ENCODE data around the gene WDPCP. TPM values are rescaled to one million over a fixed set of nuclear protein-coding genes. Genes with fewer than 3 reads are reported as not detected.

Gene WDPCP
- total RNA-seq = 10 to 100 TPM; 14.0 to 35.5 (median 19.9) TPM
- polyA plus RNA-seq = 1 to 10 TPM in 1 of 3 donors, under 1 TPM in 2; 0.60 to 1.9 (median 0.69) TPM

DNA sequence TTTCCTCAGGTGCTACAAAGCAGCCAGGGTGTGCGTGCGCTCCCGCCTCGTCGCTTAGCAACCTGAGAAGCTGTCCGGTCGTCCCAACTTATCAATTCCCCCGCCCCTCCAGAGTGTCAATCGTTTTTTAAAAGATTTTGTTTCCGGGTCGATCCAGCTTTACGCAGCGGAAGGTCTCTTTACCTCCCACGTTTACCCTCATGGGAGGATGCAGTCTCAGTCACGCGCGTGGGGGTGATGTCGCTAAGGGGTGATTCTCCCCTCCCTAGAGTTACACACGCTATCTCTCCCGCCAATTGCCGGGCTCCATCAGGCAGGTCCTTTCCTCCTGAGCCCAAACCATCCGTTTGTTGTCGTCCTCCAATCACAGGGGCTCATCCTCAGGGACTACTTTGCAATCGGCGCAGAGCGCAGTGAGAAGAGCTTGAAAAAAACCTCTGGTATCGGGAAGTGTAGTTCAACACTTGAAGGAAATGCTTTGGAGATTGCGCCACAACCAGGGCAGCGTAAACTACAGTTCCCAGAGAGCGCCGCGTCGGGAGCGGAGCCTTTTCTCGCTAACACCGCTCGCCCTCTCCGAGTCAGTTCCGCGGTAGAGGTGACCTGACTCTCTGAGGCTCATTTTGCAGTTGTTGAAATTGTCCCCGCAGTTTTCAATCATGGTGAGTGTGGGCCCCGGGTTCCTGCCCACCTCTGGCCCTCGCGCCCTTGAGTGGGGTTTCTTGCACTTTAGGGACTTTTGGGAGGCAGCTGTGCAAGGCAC, at the start of gene WDPCP, which contains the start of gene MDH1:
Gene WDPCP, minus strand, starts transcription at position 93 of the 763 bp plus-strand sequence. CDS start 206 bp downstream, outside the sequence.
Gene MDH1, plus strand, starts transcription at position 579 of the 763 bp plus-strand sequence. Its CDS starts 81 bp downstream, at position 660.
- no peaks in the 10 kb centered on the region for H3K27me3 ChIP-seq
- TF ChIP-seq POLR2A (IDR thresholded peaks at IDR 0.05) (peak; percentile 90 to 94), POLR2AphosphoS5 (IDR thresholded peaks at IDR 0.05) (peak; percentile 96 to 99 (median 98)), EP300 (IDR thresholded peaks at IDR 0.05) (no peak), CTCF (IDR thresholded peaks at IDR 0.05) (no peak)
- peaks cover 0 to 5% (median 0%) of the 10 kb centered on the region in 4 donors for H3K36me3 ChIP-seq
- no peaks in the 10 kb centered on the region for H3K9me3 ChIP-seq
- peak within 1 kb of the TSS; percentile 82 to 84 (median 83) for H3K4me3 ChIP-seq
- WGBS, 2 donors = 0% methylated on average over 44 of the region's 44 CpGs
- H3K4me1 ChIP-seq = peaks cover 0 to 45% (median 41%) of the 10 kb centered on the region in 4 donors
- peak within 1 kb of the TSS; percentile 84 to 92 (median 90) for H3K27ac ChIP-seq
- intact Hi-C loops (cut with DNase I) = loop anchor here (5.0 kb wide), 1 partner anchor 254 kb away; the partner anchor contains the start of gene UGP2
- DNase-seq = peak; percentile 97

- Histone ChIP-seq H3K4me1 (no peaks in the 10 kb centered on the region), H3K36me3 (no peaks in the 10 kb centered on the region), H3K9me3 (peaks cover 0 to 27% (median 8%) of the 10 kb centered on the region in 4 donors), H3K27ac (no peak overlapping the region), H3K4me3 (no peak overlapping the region), H3K27me3 (no peaks in the 10 kb centered on the region)
- WGBS, 2 donors = 95 to 96% methylated on average over 2 of the region's 2 CpGs
- intact Hi-C loops (cut with DNase I) = no loop called here
- TF ChIP-seq POLR2A (IDR thresholded peaks at IDR 0.05) (no peak), EP300 (IDR thresholded peaks at IDR 0.05) (no peak), POLR2AphosphoS5 (IDR thresholded peaks at IDR 0.05) (no peak), CTCF (IDR thresholded peaks at IDR 0.05) (no peak)
- no peak for DNase-seq
Measured at GRCh38 chr2:63632382-63632781, 44.1 kb upstream of the WDPCP start.

GRCh38 chr2:63631501-63631900, 43.2 kb upstream of the WDPCP start:
- H3K27ac ChIP-seq = no peak overlapping the region
- H3K4me1 ChIP-seq = no peaks in the 10 kb centered on the region
- no peak for DNase-seq
- 63 to 86% methylated on average over 1 of the region's 1 CpG for WGBS, 2 donors
- H3K9me3 ChIP-seq = peaks cover 0 to 27% (median 8%) of the 10 kb centered on the region in 4 donors
- H3K27me3 ChIP-seq = no peaks in the 10 kb centered on the region
- intact Hi-C loops (cut with DNase I) = no loop called here
- TF ChIP-seq POLR2AphosphoS5 (IDR thresholded peaks at IDR 0.05) (no peak), POLR2A (IDR thresholded peaks at IDR 0.05) (no peak), EP300 (IDR thresholded peaks at IDR 0.05) (no peak), CTCF (IDR thresholded peaks at IDR 0.05) (no peak)
- H3K36me3 ChIP-seq = no peaks in the 10 kb centered on the region
- H3K4me3 ChIP-seq = no peak overlapping the region

GRCh38 chr2:63628403-63628942, 40.2 kb upstream of the WDPCP start:
- no peak for TF ChIP-seq EP300 (IDR thresholded peaks at IDR 0.05)
- TF ChIP-seq POLR2AphosphoS5 (IDR thresholded peaks at IDR 0.05) = no peak
- no peak for TF ChIP-seq POLR2A (IDR thresholded peaks at IDR 0.05)
- TF ChIP-seq CTCF (IDR thresholded peaks at IDR 0.05) = no peak
- no peak for DNase-seq
- no peaks in the 10 kb centered on the region for H3K27me3 ChIP-seq
- no peak overlapping the region for H3K27ac ChIP-seq
- WGBS, 2 donors = 88 to 91% methylated on average over 1 of the region's 1 CpG
- H3K4me1 ChIP-seq = no peaks in the 10 kb centered on the region
- H3K9me3 ChIP-seq = peaks cover 0 to 13% (median 7%) of the 10 kb centered on the region in 4 donors
- no peak overlapping the region for H3K4me3 ChIP-seq
- H3K36me3 ChIP-seq = no peaks in the 10 kb centered on the region
- intact Hi-C loops (cut with DNase I) = no loop called here
